PC-9 (cell line): ENCODE measurements around the gene B4GALT6.

Experiments used
- CTCF ChIP-seq: fragments of 200-600 bp; sonication (generic); conservative IDR thresholded peaks from 2 replicates; pipeline ENCODE4 v1.6.1; 2017; ENCODE audit warnings: mixed run types, antibody characterized with exemption, mild to moderate bottlenecking, moderate library complexity
- EZH2 ChIP-seq: fragments of 200-600 bp; sonication (generic); IDR thresholded peaks from 2 replicates; pipeline ENCODE4 v1.8.0; 2017; ENCODE audit warnings: antibody characterized with exemption, low read depth

- TF ChIP-seq CTCF (no peak), EZH2 (no peak)
These were observed 17.2 kb downstream of the B4GALT6 start for GRCh38 chr18:31667185-31667584.
